Pulmonary artery endothelial cell (primary cell): ENCODE results near the gene TMED10. TPM values are rescaled to one million over a fixed set of nuclear protein-coding genes. Genes with fewer than 3 reads are reported as not detected.

ENCODE experiments used
- DNase-seq: peaks from one replicate; pipeline ENCODE4 v3.0.0-alpha.2; 2011; ENCODE audit warnings: low read depth, low spot score
- total RNA-seq: library from RNA; depleted of rRNA; stranded (reverse); fragments of >200 nt; gene quantifications from 2 replicates; pipeline ENCODE4 v1.2.3, GENCODE V29; 2014

Gene TMED10
- total RNA-seq, 1 donor from 2014 or later: 278 TPM

DNA sequence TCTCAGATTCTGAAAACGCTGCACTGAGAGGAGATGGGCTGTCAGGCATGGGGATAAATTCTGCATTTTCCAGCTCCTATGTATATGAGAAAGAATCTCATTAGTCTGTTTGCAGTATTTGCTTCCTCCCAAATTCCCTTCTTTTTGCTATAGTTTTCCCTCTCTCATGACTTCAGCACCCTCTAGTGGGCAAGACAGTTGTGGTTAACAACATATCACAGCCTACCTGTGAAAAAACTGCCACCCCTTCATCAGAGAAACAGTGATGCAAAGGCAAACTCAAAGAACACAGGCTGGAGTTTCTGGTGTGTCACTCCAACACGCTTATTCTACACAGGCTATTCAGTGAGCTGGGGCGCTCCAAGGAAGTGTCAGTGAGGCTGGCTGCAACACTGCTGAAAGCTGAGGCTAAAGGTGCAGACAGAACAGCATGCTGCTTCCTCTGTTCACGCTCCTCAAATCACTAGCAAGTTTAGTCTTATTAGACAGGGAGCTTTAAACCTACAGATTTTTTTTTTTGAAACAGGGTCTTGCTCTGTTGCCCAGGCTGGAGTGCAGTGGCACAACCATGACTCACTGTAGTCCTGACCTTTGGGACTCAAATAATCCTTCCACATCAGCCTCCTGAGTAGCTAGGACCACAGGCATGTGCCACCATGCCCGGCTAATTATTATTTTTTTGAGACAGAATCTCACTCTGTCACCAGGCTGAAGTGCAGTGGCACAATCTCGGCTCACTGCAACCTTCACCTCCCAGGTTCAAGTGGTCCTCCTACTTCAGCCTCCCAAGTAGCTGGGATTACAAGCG is 87.6 kb downstream of the TMED10 start:
- no peak for DNase-seq

DNA sequence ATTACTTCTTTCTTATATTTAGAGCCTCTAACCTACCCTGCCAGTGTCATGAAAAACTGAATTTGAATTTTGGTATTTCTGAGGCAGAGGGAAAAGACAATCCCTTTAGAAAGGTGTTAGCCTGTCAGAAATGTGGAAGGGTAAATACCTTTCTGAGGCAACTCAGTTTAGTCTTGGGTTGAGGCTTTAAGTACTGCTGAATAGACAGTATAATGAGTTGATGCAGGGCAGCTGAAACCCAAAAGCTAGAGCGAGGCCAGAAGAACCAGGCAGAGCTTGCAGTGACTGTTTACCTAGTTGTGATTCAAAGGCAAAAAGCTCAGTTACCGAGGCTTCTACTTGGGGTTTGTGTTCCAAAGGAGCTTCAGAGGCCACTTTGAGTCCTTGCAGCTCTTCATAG is 88.3 kb downstream of the TMED10 start:
- no peak for DNase-seq

DNA sequence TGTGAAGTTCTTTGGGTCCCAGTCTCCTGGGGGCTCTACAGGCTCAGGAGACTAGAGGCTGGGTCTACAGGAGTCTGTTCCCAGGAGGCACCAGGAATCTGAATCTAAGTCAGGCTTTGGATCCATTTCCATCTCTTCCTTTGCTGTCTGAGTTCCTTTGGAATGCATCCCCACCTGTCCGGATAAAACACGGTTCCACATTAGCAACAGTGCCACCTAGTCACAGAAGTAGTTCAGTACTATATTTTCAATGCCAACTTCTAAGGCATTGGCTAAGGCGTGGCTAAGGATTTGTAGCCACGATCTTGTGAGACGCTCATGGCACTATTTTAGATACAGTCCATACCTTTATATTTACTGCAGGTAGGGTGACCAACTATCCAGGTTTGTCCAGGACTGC is 91.9 kb downstream of the TMED10 start:
- DNase-seq: no peak

DNA sequence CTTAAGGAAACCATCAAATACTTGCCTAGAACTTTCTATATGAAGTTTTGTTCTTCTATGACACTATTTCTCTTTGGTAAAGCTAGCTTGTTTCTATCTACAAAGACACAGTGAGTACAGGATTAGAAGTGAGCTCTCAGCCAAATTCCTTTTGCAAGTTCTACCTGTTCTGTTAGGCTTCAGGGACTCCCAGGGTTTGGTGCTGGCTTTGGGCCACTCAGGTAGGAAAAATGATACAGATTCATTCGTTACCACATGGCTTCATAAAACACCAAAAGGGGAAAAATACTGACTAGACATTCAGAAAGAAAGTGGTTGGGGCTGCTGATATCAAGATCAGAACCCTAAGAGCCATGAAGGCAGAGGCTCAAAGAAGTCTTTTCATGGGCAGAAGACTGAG is 93.1 kb downstream of the TMED10 start:
- DNase-seq: no peak

DNA sequence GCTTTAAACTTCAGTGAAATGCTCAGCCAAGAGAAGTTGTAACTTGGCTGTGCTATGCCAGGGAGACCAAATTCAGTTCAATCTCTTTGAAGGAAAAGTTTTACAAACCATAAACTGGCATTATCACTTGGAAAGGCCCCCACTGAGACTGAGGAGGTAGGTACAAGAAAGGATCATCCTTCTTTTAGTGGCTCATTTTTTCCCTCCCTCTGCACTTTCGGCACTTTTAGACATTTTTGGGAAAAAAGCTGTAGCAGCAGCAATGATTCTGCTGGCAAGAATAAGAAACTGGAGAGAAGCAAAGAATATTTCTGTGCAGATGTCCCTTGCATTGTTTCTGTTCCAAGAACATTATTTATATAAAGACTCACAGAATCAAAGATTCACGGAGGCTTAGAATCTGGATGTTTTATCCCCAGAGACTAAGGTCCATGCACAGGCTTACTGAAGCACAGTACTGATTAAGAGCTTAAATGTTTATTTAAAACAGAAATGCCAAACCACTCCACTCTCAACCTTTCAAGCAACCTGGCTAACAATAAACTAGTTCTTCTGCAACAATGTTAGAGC is 94.7 kb downstream of the TMED10 start:
- no peak for DNase-seq

Other genes with a start within 250 kb of the TMED10 start
- gene PGF, start 221.0 kb downstream of the TMED10 start, total RNA-seq: 209 and 564 TPM in 2 replicates
- 209 and 305 TPM in 2 replicates for gene EIF2B2, start 173.7 kb downstream of the TMED10 start, total RNA-seq
- gene MLH3, start 125.1 kb downstream of the TMED10 start, total RNA-seq: 15.0 and 20.0 TPM in 2 replicates
- 9.7 and 13.7 TPM in 2 replicates for gene ACYP1, start 112.6 kb downstream of the TMED10 start, total RNA-seq
- gene ZC2HC1C, start 107.0 kb downstream of the TMED10 start, total RNA-seq: 0.99 and 1.3 TPM in 2 replicates
- 43.7 and 73.8 TPM in 2 replicates for gene NEK9, start 49.6 kb downstream of the TMED10 start, total RNA-seq
- 3.0 and 10.7 TPM in 2 replicates for gene FOS, start 102.2 kb upstream of the TMED10 start, total RNA-seq